Subcutaneous abdominal adipose tissue (tissue), 5 donors: ENCODE results near the gene RFPL1.
"Not testable (repeated sequence)": the region's sequence is repeated elsewhere in the genome, so short reads cannot be mapped to it uniquely, and the experiment has no call there.

ENCODE experiments used
- H3K27ac ChIP-seq: one replicate; pipeline ENCODE4 v1.7.0; 2013; ENCODE audit warnings: low read depth, mild to moderate bottlenecking, inconsistent platforms, low read length, moderate library complexity
- H3K27me3 ChIP-seq, 5 donors: one replicate each; pipeline ENCODE4 v1.7.0; 2013; ENCODE audit warnings: low read length in 5 of 5, inconsistent platforms in 1 of 5; ENCODE audit not compliant: control insufficient read depth in 5 of 5, insufficient read depth in 4 of 5
- H3K36me3 ChIP-seq, 5 donors: one replicate each; pipeline ENCODE4 v1.7.0; 2013; ENCODE audit warnings: low read length in 5 of 5; ENCODE audit not compliant: control insufficient read depth in 5 of 5, insufficient read depth in 5 of 5
- H3K4me1 ChIP-seq, 5 donors: one replicate each; pipeline ENCODE4 v1.7.0; 2013; ENCODE audit warnings: low read length in 5 of 5, mild to moderate bottlenecking in 3 of 5, moderate library complexity in 1 of 5; ENCODE audit not compliant: control insufficient read depth in 5 of 5, insufficient read depth in 5 of 5
- H3K4me3 ChIP-seq, 5 donors: one replicate each; pipeline ENCODE4 v1.7.0; 2013; ENCODE audit warnings: low read length in 5 of 5, low read depth in 1 of 5
- H3K9ac ChIP-seq, 5 donors: one replicate each; pipeline ENCODE4 v1.7.0; 2013; ENCODE audit warnings: low read length in 5 of 5, mild to moderate bottlenecking in 4 of 5, moderate library complexity in 3 of 5
- H3K9me3 ChIP-seq, 5 donors: one replicate each; pipeline ENCODE4 v1.7.0; 2013; ENCODE audit warnings: low read length in 5 of 5; ENCODE audit not compliant: control insufficient read depth in 5 of 5
- donor health status: healthy.
- donor health status: healthy.
- donor health status: healthy.
- donor health status: healthy.
- donor health status: healthy.

RFPL1 gene

DNA sequence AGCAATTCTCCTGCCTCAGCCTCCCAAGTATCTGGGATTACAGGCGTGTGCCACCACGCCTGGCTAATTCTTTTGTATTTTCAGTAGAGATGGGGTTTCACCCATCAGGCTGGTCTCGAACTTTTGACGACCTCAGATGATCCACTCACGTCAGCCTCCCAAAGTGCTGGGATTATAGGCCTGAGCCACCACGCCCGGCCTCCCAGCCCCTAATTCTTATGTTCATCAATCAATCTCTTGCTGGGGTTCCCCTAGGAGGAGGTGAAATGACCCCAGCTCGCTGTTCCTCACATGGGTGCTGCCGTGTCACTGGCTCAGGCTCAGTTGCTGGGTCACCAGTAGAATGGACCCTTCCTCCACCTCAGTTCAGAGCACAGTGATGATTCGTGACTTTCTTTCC is at the start of gene RFPL1:
Gene RFPL1 (plus strand): TSS at position 301 of the 400 bp plus-strand sequence.
- not testable (repeated sequence) for H3K9ac ChIP-seq, H3K27ac ChIP-seq, H3K36me3 ChIP-seq, H3K4me1 ChIP-seq, H3K4me3 ChIP-seq, H3K9me3 ChIP-seq
- H3K27me3 ChIP-seq = peaks cover 0 to 10% (median 0%) of the 10 kb centered on the region in 5 donors

DNA sequence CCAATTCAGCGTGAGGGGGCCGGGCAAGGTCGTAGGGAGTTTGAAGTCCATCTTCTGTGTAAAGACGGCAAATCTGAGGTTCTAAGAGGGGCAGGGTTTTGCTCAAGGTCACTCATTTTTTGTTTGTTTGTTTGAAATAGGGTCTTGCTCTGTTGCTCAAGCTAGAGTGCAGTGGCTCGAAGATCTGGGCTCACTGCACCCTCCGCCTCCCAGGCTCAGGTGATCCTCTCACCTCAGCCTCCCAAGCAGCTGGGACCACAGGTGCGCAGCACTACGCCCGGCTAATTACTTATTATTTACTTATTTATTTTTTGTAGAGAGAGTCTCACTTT is 49.7 kb upstream of the RFPL1 start:
- H3K27ac ChIP-seq = peak overlapping the region; percentile 84
- H3K4me3 ChIP-seq = peak overlapping the region; percentile 74 to 89 (median 83)
- H3K27me3 ChIP-seq = no peaks in the 10 kb centered on the region
- H3K4me1 ChIP-seq = peaks cover 3 to 50% (median 38%) of the 10 kb centered on the region in 5 donors
- peak overlapping the region in 4 of 5 donors; percentile 67 to 87 (median 81) for H3K9ac ChIP-seq
- H3K9me3 ChIP-seq = no peaks in the 10 kb centered on the region
- H3K36me3 ChIP-seq = peaks cover 0 to 10% (median 2%) of the 10 kb centered on the region in 5 donors

DNA sequence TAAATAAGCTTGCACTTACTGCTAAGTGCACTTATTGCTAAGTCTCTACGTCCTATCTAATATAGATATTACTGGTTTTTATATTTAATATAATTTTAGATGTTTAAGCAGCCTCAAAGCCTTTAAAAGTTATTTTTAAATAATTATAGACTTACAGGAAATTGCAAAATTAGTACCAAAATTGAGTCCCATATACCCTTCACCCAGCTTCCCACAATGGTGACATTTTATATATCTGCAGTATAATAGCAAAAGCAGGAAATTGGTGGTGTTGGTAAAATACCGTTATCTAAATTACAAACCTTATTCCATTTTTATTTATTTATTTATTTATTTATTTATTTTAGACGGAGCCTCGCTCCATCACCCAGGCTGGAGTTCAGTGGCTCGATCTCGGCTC is 48.1 kb upstream of the RFPL1 start:
- H3K4me1 ChIP-seq = peaks cover 3 to 41% (median 30%) of the 10 kb centered on the region in 5 donors
- no peaks in the 10 kb centered on the region for H3K9me3 ChIP-seq
- no peak overlapping the region for H3K9ac ChIP-seq
- H3K27me3 ChIP-seq = no peaks in the 10 kb centered on the region
- H3K27ac ChIP-seq = no peak overlapping the region
- peaks cover 0 to 3% (median 0%) of the 10 kb centered on the region in 5 donors for H3K36me3 ChIP-seq
- H3K4me3 ChIP-seq = no peak overlapping the region

DNA sequence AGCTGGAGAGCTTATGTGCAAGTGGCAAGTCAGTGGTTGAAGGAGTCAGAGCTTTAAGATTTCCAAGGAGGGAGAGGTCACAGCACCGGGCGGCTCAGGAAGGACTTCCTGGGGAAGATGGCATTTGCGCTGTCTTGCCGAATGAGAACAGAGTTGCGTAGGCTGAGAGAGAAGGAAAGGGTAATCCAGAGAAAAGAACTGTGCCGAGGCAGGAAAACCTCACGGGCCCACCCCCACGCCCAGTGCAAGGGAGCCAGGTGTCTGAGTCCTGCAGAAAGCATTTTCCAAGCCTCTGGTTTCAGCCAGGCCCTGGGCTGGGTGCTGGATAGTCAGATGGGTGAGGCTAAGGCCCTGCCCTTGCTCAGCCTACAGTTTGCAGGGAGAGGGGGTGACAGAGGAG is 46.8 kb upstream of the RFPL1 start:
- Histone ChIP-seq H3K27me3 (no peaks in the 10 kb centered on the region), H3K9ac (no peak overlapping the region), H3K4me3 (no peak overlapping the region), H3K36me3 (no peaks in the 10 kb centered on the region), H3K27ac (no peak overlapping the region), H3K9me3 (no peaks in the 10 kb centered on the region), H3K4me1 (peaks cover 3 to 31% (median 25%) of the 10 kb centered on the region in 5 donors)

DNA sequence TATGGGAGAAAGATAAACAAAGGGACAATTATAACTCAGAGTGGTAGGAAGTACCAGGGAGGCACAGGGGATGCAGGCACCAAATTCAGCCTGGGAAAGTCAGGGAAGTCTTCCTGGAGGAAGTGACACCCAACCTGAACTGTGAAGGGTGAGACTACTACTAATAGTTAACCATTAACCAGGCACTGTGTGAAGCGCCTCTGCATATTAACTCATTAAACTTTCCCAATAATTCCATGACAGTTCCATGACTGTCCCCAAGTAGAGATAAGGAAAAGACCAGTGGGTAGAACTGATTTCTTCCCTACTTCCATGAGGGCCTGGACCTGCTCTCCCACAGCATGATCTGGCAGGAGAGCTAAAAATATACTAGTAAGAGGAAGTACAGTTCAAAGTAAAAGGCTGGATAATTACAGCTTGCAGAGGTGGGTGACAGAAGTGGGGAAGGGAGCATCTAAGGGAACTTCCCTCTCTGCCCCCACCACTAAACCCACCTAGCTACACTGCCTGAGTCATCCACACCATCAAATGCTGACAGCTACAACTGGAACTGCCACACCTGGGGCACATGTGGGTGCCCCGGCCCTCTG is 45.3 kb upstream of the RFPL1 start:
- Histone ChIP-seq H3K4me3 (no peak overlapping the region), H3K9ac (no peak overlapping the region), H3K36me3 (no peaks in the 10 kb centered on the region), H3K4me1 (peaks cover 0 to 16% (median 9%) of the 10 kb centered on the region in 5 donors), H3K9me3 (no peaks in the 10 kb centered on the region), H3K27me3 (peaks cover 0 to 3% (median 0%) of the 10 kb centered on the region in 5 donors), H3K27ac (no peak overlapping the region)

DNA sequence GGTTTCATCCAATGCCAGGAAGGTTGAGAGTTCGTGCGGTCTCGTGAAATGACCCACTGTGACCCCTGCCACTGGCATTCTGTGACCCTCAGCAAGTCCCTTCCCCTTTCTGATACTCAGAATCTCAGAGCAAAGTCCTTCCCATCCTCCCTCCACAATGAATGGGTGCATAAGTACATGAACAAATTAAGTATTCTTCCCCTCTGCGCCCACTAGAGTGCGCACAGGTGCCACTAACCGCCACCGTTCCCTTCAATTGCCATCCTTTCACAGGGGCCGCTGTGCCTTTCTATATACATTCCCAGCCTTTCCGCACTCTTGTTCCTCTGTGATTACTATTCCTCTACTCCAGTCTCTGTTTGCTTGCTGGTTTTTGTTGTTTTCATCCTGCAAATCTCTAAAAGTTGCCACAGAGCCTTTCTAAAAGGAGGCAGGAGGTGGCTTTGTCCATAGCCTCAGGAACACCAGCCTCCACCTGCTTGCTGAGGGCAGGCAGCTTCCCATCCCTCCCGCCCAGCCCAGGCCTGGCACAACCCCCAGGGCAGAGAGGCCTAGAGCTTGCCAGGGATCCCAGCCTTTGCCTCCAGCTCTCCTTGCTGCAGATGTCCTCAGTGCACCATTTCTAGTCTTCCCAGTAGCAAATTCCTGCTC is 43.3 kb upstream of the RFPL1 start:
- Histone ChIP-seq H3K9me3 (no peaks in the 10 kb centered on the region), H3K4me1 (peaks cover 0 to 8% (median 3%) of the 10 kb centered on the region in 5 donors), H3K27me3 (peaks cover 0 to 3% (median 0%) of the 10 kb centered on the region in 5 donors), H3K9ac (no peak overlapping the region), H3K4me3 (no peak overlapping the region), H3K36me3 (no peaks in the 10 kb centered on the region), H3K27ac (no peak overlapping the region)

DNA sequence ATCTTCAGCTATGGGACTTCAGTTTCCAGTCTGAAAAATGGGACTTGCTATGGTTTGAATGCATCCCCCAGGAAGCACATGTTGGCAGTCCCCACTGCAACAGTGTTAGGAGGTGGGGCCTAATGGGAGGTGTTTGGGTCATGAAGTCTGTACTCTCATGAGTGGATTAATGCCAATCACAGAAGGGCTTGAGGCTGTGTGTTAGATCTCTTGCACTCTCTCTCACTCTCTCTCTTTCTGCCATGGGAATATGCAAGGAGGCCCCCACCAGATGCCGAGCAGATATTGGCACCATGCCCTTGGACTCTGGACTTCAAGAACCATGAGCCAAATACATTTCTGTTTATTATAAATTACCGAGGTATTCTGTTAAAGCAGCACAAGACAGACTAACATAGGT is 42.3 kb upstream of the RFPL1 start:
- H3K4me3 ChIP-seq = no peak overlapping the region
- no peaks in the 10 kb centered on the region for H3K36me3 ChIP-seq
- no peak overlapping the region for H3K9ac ChIP-seq

DNA sequence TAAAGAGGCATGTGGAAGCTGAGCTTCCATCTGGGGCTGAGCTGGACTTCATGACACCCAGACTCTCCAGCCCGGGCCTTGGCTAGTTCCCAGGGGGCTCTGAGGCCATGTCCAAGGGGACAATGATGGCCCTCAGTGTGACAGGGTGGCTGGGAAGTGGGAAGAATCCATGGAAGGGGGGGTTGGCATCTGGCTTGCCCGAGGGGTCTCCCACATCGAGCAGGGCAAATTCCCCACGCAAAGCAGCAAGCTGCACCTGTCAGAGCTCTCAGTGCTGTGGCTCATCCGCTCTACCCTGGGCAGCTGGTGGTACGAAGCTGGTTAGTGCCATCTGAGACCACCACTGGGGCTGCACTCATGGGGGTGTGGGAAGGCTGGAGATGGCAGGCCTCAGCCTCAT is 40.6 kb upstream of the RFPL1 start:
- Histone ChIP-seq H3K27ac (no peak overlapping the region), H3K9me3 (no peaks in the 10 kb centered on the region), H3K36me3 (no peaks in the 10 kb centered on the region), H3K4me3 (no peak overlapping the region), H3K9ac (no peak overlapping the region), H3K27me3 (peaks cover 0 to 3% (median 0%) of the 10 kb centered on the region in 5 donors), H3K4me1 (no peaks in the 10 kb centered on the region)

More for the DNA sequence above, 42.3 kb upstream of the RFPL1 start:
- peaks cover 0 to 3% (median 0%) of the 10 kb centered on the region in 5 donors for H3K27me3 ChIP-seq
- peaks cover 0 to 7% (median 3%) of the 10 kb centered on the region in 5 donors for H3K4me1 ChIP-seq
- no peak overlapping the region for H3K27ac ChIP-seq
- no peaks in the 10 kb centered on the region for H3K9me3 ChIP-seq

DNA sequence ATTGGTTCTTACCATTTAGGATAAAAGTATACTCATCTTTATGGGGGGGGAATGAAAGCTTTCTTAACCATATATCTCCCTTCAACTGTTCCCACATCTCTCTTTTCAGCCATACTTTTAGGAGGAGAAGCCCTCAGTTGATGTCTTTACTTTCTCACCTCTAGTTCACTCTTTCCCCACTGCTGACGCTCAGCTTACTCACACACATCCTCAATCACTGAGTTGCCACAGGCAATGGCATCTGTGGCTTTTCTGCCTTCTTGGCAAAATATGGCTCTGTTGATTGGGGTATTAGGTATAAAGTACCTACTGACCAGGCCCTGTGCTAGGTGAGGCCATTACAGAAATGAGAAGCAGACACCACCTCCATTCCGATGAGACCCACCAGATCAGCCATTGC is 37.8 kb upstream of the RFPL1 start:
- no peaks in the 10 kb centered on the region for H3K4me1 ChIP-seq
- H3K9ac ChIP-seq = no peak overlapping the region
- H3K4me3 ChIP-seq = no peak overlapping the region
- no peaks in the 10 kb centered on the region for H3K36me3 ChIP-seq
- H3K27me3 ChIP-seq = peaks cover 0 to 3% (median 0%) of the 10 kb centered on the region in 5 donors
- H3K9me3 ChIP-seq = no peaks in the 10 kb centered on the region
- H3K27ac ChIP-seq = no peak overlapping the region

DNA sequence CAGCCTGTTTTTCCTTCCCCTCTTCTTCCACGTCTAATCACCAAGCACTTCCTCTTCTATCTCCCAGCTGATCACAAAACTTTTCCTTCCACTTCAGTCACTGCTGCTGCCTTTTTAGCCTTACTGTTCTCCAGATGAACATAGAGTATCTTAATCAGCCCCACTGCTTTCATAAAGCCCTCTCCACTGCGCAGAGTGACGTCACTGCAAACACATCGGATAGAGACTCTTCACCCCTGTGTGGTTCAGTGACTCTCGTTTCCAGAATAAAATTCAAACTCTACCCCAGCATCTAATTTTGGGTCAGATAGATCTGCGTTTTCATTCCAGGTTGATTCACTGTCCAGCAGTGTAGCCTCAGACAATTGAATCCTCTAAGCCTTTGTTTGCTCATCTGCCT is 36.8 kb upstream of the RFPL1 start:
- H3K27me3 ChIP-seq, H3K9ac ChIP-seq, H3K4me3 ChIP-seq, H3K36me3 ChIP-seq, H3K4me1 ChIP-seq, H3K9me3 ChIP-seq, H3K27ac ChIP-seq: not testable (repeated sequence)
